ENCODE results near the gene TBXAS1. TPM values are rescaled to one million over a fixed set of nuclear protein-coding genes. Genes with fewer than 3 reads are reported as not detected.

Gene TBXAS1
- total RNA-seq, 1 experiment from 2014 or later: 2.2 TPM

DNA sequence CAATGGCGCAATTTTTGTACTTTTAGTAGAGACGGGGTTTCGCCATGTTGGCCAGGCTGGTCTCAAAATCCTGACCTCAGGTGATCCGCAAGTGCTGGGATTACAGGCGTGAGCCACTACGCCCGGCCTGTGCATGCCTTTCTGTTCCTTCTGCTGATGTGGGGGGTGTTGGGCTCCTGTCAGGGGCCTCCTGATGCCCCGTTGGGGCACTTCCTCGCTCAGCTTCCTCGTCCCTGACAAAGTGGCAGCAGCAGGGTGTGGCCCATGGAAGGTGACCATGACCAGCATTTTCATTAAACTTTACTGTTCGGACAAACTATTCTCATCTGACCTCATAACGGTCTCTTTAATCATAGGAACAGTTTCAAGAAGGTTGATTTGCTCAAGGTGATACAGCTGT is 69.4 kb downstream of the TBXAS1 start:
- Histone ChIP-seq H3K27ac (no peak overlapping the region), H4K20me1 (ENCODE audit: insufficient read depth) (no peaks in the 10 kb centered on the region), H2AFZ (no peak overlapping the region), H3K4me1 (replicated peaks; ENCODE audit: insufficient read depth) (no peaks in the 10 kb centered on the region), H3K9me2 (ENCODE audit: insufficient read depth) (no peaks in the 10 kb centered on the region), H3F3A (ENCODE audit: insufficient read depth, low read depth) (no peaks in the 10 kb centered on the region), H3K4me3 (no peak overlapping the region), H3K9me3 (ENCODE audit: insufficient read depth, low read depth) (no peaks in the 10 kb centered on the region), H3K36me3 (ENCODE audit: low read depth) (no peaks in the 10 kb centered on the region), H3K27me3 (ENCODE audit: insufficient read depth, low read depth) (no peaks in the 10 kb centered on the region), H3K4me2 (no peak overlapping the region), H3K79me2 (ENCODE audit: low read depth) (no peaks in the 10 kb centered on the region)
- no peak for DNase-seq
- CTCF ChIA-PET: no interaction called here
- no TSS peak for BruUV-seq (replicated peaks)
- intact Hi-C loops (cut with micrococcal nuclease; ENCODE audit: unreplicated experiment): no loop called here
- POLR2A ChIA-PET (ENCODE audit: unreplicated experiment): no interaction called here
- TF ChIP-seq EZH2 (IDR thresholded peaks at IDR 0.05; ENCODE audit: low read depth): no peak
- TF ChIP-seq, protein P1, sequence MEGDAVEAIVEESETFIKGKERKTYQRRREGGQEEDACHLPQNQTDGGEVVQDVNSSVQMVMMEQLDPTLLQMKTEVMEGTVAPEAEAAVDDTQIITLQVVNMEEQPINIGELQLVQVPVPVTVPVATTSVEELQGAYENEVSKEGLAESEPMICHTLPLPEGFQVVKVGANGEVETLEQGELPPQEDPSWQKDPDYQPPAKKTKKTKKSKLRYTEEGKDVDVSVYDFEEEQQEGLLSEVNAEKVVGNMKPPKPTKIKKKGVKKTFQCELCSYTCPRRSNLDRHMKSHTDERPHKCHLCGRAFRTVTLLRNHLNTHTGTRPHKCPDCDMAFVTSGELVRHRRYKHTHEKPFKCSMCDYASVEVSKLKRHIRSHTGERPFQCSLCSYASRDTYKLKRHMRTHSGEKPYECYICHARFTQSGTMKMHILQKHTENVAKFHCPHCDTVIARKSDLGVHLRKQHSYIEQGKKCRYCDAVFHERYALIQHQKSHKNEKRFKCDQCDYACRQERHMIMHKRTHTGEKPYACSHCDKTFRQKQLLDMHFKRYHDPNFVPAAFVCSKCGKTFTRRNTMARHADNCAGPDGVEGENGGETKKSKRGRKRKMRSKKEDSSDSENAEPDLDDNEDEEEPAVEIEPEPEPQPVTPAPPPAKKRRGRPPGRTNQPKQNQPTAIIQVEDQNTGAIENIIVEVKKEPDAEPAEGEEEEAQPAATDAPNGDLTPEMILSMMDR (conservative IDR thresholded peaks at IDR 0.05): no peak

DNA sequence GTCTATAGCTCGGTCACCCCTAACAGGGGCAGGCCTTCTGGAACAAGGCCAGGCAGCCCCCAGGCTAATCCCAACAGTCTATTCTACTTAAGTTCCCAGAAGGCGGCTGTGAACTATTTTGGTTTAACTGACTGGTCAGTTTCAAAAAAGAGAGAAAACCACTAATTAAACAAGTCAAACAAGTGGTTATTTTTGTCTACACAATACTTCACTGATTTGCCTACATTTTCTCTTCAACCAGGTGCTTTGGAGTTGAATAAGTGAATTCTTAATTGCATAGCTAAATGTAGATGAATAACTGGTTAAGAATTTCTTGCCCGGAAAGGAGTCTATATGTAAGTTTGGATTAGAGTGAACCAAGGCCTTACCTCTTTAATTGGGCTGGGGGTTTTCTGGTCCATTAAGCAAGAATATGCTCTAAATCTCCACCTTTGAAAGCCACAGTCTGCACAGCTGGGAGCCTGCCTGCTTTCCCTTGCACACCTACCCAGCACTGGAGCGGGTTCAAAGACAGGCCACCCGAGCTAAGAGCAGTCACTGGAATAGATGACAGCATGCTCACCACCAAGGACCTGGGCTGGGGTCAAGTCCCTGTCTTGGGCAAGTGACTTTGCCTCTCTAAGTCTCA is 70.4 kb downstream of the TBXAS1 start:
- H3K4me1 ChIP-seq (replicated peaks; ENCODE audit: insufficient read depth): no peaks in the 10 kb centered on the region
- H3K4me2 ChIP-seq: no peak overlapping the region
- intact Hi-C loops (cut with micrococcal nuclease; ENCODE audit: unreplicated experiment): no loop called here
- H3K9me3 ChIP-seq (ENCODE audit: insufficient read depth, low read depth): no peaks in the 10 kb centered on the region
- H3K9me2 ChIP-seq (ENCODE audit: insufficient read depth): no peaks in the 10 kb centered on the region
- H3K27ac ChIP-seq: no peak overlapping the region
- no peak for TF ChIP-seq EZH2 (IDR thresholded peaks at IDR 0.05; ENCODE audit: low read depth)
- TF ChIP-seq, protein P1 (conservative IDR thresholded peaks at IDR 0.05): no peak
- H2AFZ ChIP-seq: no peak overlapping the region
- POLR2A ChIA-PET (ENCODE audit: unreplicated experiment): no interaction called here
- no peaks in the 10 kb centered on the region for H3F3A ChIP-seq (ENCODE audit: insufficient read depth, low read depth)
- no peaks in the 10 kb centered on the region for H3K27me3 ChIP-seq (ENCODE audit: insufficient read depth, low read depth)
- BruUV-seq (replicated peaks): no TSS peak
- H3K79me2 ChIP-seq (ENCODE audit: low read depth): no peaks in the 10 kb centered on the region
- H3K4me3 ChIP-seq: no peak overlapping the region
- no peak for DNase-seq
- CTCF ChIA-PET: interaction anchor here (0.7 kb wide), 1 partner anchor 668 kb away, joined by 3 read pairs; no protein-coding TSS in a partner anchor
- no peaks in the 10 kb centered on the region for H3K36me3 ChIP-seq (ENCODE audit: low read depth)
- H4K20me1 ChIP-seq (ENCODE audit: insufficient read depth): no peaks in the 10 kb centered on the region

DNA sequence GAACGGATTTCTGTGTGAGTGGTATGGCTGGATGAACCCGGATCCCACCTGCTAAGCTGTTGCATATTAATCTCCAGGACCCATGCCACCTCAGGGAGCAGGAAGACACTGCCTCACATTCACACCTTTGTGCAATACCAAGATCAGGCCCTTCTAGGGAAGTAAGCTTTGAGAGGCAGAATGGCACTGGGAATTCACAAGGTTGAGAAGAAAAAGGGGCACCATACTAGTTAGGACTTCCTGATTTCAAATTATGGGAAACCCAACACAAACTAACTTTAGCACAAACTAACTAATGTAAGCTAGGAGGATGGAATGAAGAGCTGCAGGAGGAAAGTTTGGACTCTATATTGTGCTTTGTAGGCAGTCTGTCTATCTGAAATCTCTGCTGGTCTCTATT is 71.3 kb downstream of the TBXAS1 start:
- BruUV-seq (replicated peaks): no TSS peak
- H3K27ac ChIP-seq: no peak overlapping the region
- ChIA-PET POLR2A (ENCODE audit: unreplicated experiment) (no interaction called here), CTCF (no interaction called here)
- no peaks in the 10 kb centered on the region for H3K4me1 ChIP-seq (replicated peaks; ENCODE audit: insufficient read depth)
- H3K9me3 ChIP-seq (ENCODE audit: insufficient read depth, low read depth): no peaks in the 10 kb centered on the region
- H3K36me3 ChIP-seq (ENCODE audit: low read depth): no peaks in the 10 kb centered on the region
- no peaks in the 10 kb centered on the region for H3K9me2 ChIP-seq (ENCODE audit: insufficient read depth)
- H3F3A ChIP-seq (ENCODE audit: insufficient read depth, low read depth): no peaks in the 10 kb centered on the region
- DNase-seq: no peak
- no peaks in the 10 kb centered on the region for H4K20me1 ChIP-seq (ENCODE audit: insufficient read depth)
- H3K4me2 ChIP-seq: no peak overlapping the region
- no peak overlapping the region for H2AFZ ChIP-seq
- no peak for TF ChIP-seq EZH2 (IDR thresholded peaks at IDR 0.05; ENCODE audit: low read depth)
- TF ChIP-seq, protein P1 (conservative IDR thresholded peaks at IDR 0.05): no peak
- no peaks in the 10 kb centered on the region for H3K27me3 ChIP-seq (ENCODE audit: insufficient read depth, low read depth)
- intact Hi-C loops (cut with micrococcal nuclease; ENCODE audit: unreplicated experiment): no loop called here
- H3K4me3 ChIP-seq: no peak overlapping the region
- H3K79me2 ChIP-seq (ENCODE audit: low read depth): no peaks in the 10 kb centered on the region
